ENCODE data around the gene SLC27A3.

SLC27A3 gene

GRCh38 chr1:153771841-153772593 is 3.2 kb upstream of the SLC27A3 start:
- H3K4me3 ChIP-seq (replicated peaks; ENCODE audit: low read depth, low read length): no peak overlapping the region
- DNase-seq (ENCODE audit: low read depth): no peak
- peak; percentile 62 for TF ChIP-seq CTCF (IDR thresholded peaks at IDR 0.05; ENCODE audit: low read length, missing control alignments)

- peak; percentile 64 for DNase-seq (ENCODE audit: low read depth)
- no peak overlapping the region for H3K4me3 ChIP-seq (replicated peaks; ENCODE audit: low read depth, low read length)
- no peak for TF ChIP-seq CTCF (IDR thresholded peaks at IDR 0.05; ENCODE audit: low read length, missing control alignments)
Observed at GRCh38 chr1:153773096-153773921, 1.9 kb upstream of the SLC27A3 start.

GRCh38 chr1:153774026-153774595 is 1.1 kb upstream of the SLC27A3 start:
- no peak for TF ChIP-seq CTCF (IDR thresholded peaks at IDR 0.05; ENCODE audit: low read length, missing control alignments)
- H3K4me3 ChIP-seq (replicated peaks; ENCODE audit: low read depth, low read length): no peak overlapping the region
- no peak for DNase-seq (ENCODE audit: low read depth)

- peak overlapping the region; percentile 66 for H3K4me3 ChIP-seq (replicated peaks; ENCODE audit: low read depth, low read length)
- DNase-seq (ENCODE audit: low read depth): peak; percentile 58
- no peak for TF ChIP-seq CTCF (IDR thresholded peaks at IDR 0.05; ENCODE audit: low read length, missing control alignments)
Observed at GRCh38 chr1:153775458-153776327, 486 bp downstream of the SLC27A3 start.

- no peak for DNase-seq (ENCODE audit: low read depth)
- TF ChIP-seq CTCF (IDR thresholded peaks at IDR 0.05; ENCODE audit: low read length, missing control alignments): no peak
- H3K4me3 ChIP-seq (replicated peaks; ENCODE audit: low read depth, low read length): peak overlapping the region; percentile 66
Observed at GRCh38 chr1:153776352-153776751, 1.1 kb downstream of the SLC27A3 start.

- no peak for DNase-seq (ENCODE audit: low read depth)
- H3K4me3 ChIP-seq (replicated peaks; ENCODE audit: low read depth, low read length): peak overlapping the region; percentile 66
- no peak for TF ChIP-seq CTCF (IDR thresholded peaks at IDR 0.05; ENCODE audit: low read length, missing control alignments)
Observed at GRCh38 chr1:153776845-153777370, 1.7 kb downstream of the SLC27A3 start.
